GM19372 (cell line): ENCODE data around the gene WDR93.
"Not testable (repeated sequence)": the region's sequence is repeated elsewhere in the genome, so short reads cannot be mapped to it uniquely, and the experiment has no call there.

Experiments used
- ATAC-seq: cut with Tn5 transposase; IDR thresholded peaks from one replicate; pipeline ENCODE4 v1.9.1; 2021; ENCODE audit warnings: mild to moderate bottlenecking, low read depth, moderate library complexity; ENCODE audit not compliant: unreplicated experiment

Gene WDR93

GRCh38 chr15:89766357-89767311 lies 76.0 kb downstream of the WDR93 start:
- ATAC-seq = no peak

GRCh38 chr15:89767411-89767915 lies 76.9 kb downstream of the WDR93 start:
- no peak for ATAC-seq

- no peak for ATAC-seq
Observed at GRCh38 chr15:89768071-89768500, 77.5 kb downstream of the WDR93 start.

- no peak for ATAC-seq
Observed at GRCh38 chr15:89769366-89769765, 78.8 kb downstream of the WDR93 start.

GRCh38 chr15:89770041-89770440 lies 79.4 kb downstream of the WDR93 start:
- no peak for ATAC-seq

GRCh38 chr15:89772932-89773583 lies 82.4 kb downstream of the WDR93 start:
- ATAC-seq = no peak

- no peak for ATAC-seq
Observed at GRCh38 chr15:89774492-89774891, 83.9 kb downstream of the WDR93 start.

GRCh38 chr15:89775815-89776214 lies 85.2 kb downstream of the WDR93 start:
- ATAC-seq = no peak

- ATAC-seq = peak; percentile 63
Observed at GRCh38 chr15:89776274-89777072, 85.9 kb downstream of the WDR93 start, which contains the start of gene MESP2. Gene MESP2 (plus strand): TSS chr15:89776332. CDS start chr15:89776358, 26 bp downstream.

- no peak for ATAC-seq
Observed at GRCh38 chr15:89777073-89777751, 86.6 kb downstream of the WDR93 start.

- ATAC-seq = no peak
Observed at GRCh38 chr15:89777782-89778380, 87.3 kb downstream of the WDR93 start.

- no peak for ATAC-seq
Observed at GRCh38 chr15:89778861-89779260, 88.2 kb downstream of the WDR93 start.

GRCh38 chr15:89780601-89781000 lies 90.0 kb downstream of the WDR93 start:
- ATAC-seq = no peak

- no peak for ATAC-seq
Observed at GRCh38 chr15:89781055-89781454, 90.4 kb downstream of the WDR93 start.

GRCh38 chr15:89781891-89782618 lies 91.4 kb downstream of the WDR93 start:
- no peak for ATAC-seq

GRCh38 chr15:89782619-89782950 lies 92.0 kb downstream of the WDR93 start:
- not testable (repeated sequence) for ATAC-seq

GRCh38 chr15:89783111-89783860 lies 92.7 kb downstream of the WDR93 start:
- ATAC-seq = no peak
